Stimulated activated CD8-positive, alpha-beta memory T cell treated with anti-CD3 and anti-CD28 coated beads, Interleukin-2, amount 100 ng/mL, for 1 hour (primary cell): ENCODE results near the gene ALG12.
A peak's percentile ranks its signal among the peaks of the same experiment; 100 is the strongest.

Source experiments
- DNase-seq, 2 donors: peaks; one replicate each; pipeline ENCODE4 v3.0.0-alpha.2; 2020; ENCODE audit warnings: low read depth in 2 of 2

ALG12 gene

GRCh38 chr22:49917974-49918910 is at the start of gene ALG12, which contains the start of gene CRELD2:
Gene ALG12 (minus strand): TSS chr22:49918438. CDS start chr22:49913765, 4,673 bp downstream.
Gene CRELD2 (plus strand): TSS chr22:49918634. CDS start chr22:49918770, 136 bp downstream.
- peak; percentile 94 for DNase-seq

GRCh38 chr22:49967706-49968208 is 49.5 kb upstream of the ALG12 start:
- DNase-seq, result no peak

GRCh38 chr22:49966774-49967705 is 48.8 kb upstream of the ALG12 start:
- no peak for DNase-seq

- DNase-seq, result no peak
Observed at GRCh38 chr22:49966041-49966773, 48.0 kb upstream of the ALG12 start.

- no peak for DNase-seq
Observed at GRCh38 chr22:49965091-49966040, 47.1 kb upstream of the ALG12 start.

GRCh38 chr22:49964136-49965090 is 46.2 kb upstream of the ALG12 start:
- no peak for DNase-seq

- DNase-seq, result no peak
Observed at GRCh38 chr22:49963647-49964026, 45.4 kb upstream of the ALG12 start.

GRCh38 chr22:49962751-49963646 is 44.8 kb upstream of the ALG12 start:
- DNase-seq, result no peak

- peak; percentile 59 to 70 for DNase-seq
Observed at GRCh38 chr22:49962012-49962750, 43.9 kb upstream of the ALG12 start.

- DNase-seq, result no peak
Observed at GRCh38 chr22:49961601-49962011, 43.4 kb upstream of the ALG12 start.

- no peak for DNase-seq
Observed at GRCh38 chr22:49961005-49961600, 42.9 kb upstream of the ALG12 start.

GRCh38 chr22:49960159-49961004 is 42.1 kb upstream of the ALG12 start, which contains the start of gene PIM3:
Gene PIM3 (plus strand): TSS chr22:49960772. CDS start chr22:49960948, 176 bp downstream.
- peak; percentile 81 to 82 for DNase-seq

- no peak for DNase-seq
Observed at GRCh38 chr22:49959782-49960158, 41.5 kb upstream of the ALG12 start.

GRCh38 chr22:49958931-49959781 is 40.9 kb upstream of the ALG12 start:
- no peak for DNase-seq

GRCh38 chr22:49958366-49958921 is 40.2 kb upstream of the ALG12 start:
- no peak for DNase-seq
